Natural killer cell treated with Interleukin-12 subunit alpha and Interleukin-12 subunit beta and Interleukin-15 and Interleukin-18, amount 100 ng/mL, for 72 hours (primary cell): Measurements from ENCODE around the gene PROB1. TPM values are rescaled to one million over a fixed set of nuclear protein-coding genes. Genes with fewer than 3 reads are reported as not detected.
"Not testable (repeated sequence)": the region's sequence is repeated elsewhere in the genome, so short reads cannot be mapped to it uniquely, and the experiment has no call there.

ENCODE experiments used
- ATAC-seq, 2 donors: fragments of 150-1000 bp; cut with Tn5 transposase in 1 of 2; sonication (Bioruptor Pico), chemical (Tn5 transposase) in 1 of 2; 2 replicates each; pipeline ENCODE4 v1.10.0; 2021
- DNase-seq: peaks from one replicate; pipeline ENCODE4 v3.0.0; 2022; ENCODE audit warnings: low spot score
- H3K27ac Mint-ChIP-seq, 2 donors: 1 replicate in 1 of 2; 2 replicates in 1 of 2; pipeline ENCODE4 v1.8.0; 2022; ENCODE audit warnings: mixed read lengths in 2 of 2, mild to moderate bottlenecking in 1 of 2, moderate library complexity in 1 of 2
- H3K27me3 Mint-ChIP-seq, 2 donors: 1 replicate in 1 of 2; 2 replicates in 1 of 2; pipeline ENCODE4 v1.8.0; 2022; ENCODE audit warnings: mixed read lengths in 2 of 2
- H3K36me3 Mint-ChIP-seq: one replicate; pipeline ENCODE4 v1.8.0; 2022; ENCODE audit warnings: mixed read lengths
- H3K4me1 Mint-ChIP-seq, 2 donors: 1 replicate in 1 of 2; 2 replicates in 1 of 2; pipeline ENCODE4 v1.8.0; 2022; ENCODE audit warnings: low read depth in 2 of 2, mixed read lengths in 2 of 2, mild to moderate bottlenecking in 1 of 2
- H3K4me3 Mint-ChIP-seq: one replicate; pipeline ENCODE4 v1.8.0; 2022; ENCODE audit warnings: mixed read lengths
- H3K9me3 Mint-ChIP-seq: 2 replicates; pipeline ENCODE4 v1.8.0; 2022; ENCODE audit warnings: mixed read lengths
- total RNA-seq, 2 donors: library from RNA; stranded (reverse); gene quantifications; one replicate each; pipeline ENCODE4 v1.2.3, GENCODE V29; 2022

Gene PROB1
- total RNA-seq, 2 donors from 2014 or later = 3.4 to 6.6 TPM

- DNase-seq = no peak
- no peak for ATAC-seq
- Mint-ChIP-seq H3K36me3 (peaks cover 19% of the 10 kb centered on the region), H3K27ac (no peak overlapping the region), H3K9me3 (no peaks in the 10 kb centered on the region), H3K27me3 (no peaks in the 10 kb centered on the region), H3K4me3 (no peak overlapping the region), H3K4me1 (peaks cover 6 to 13% of the 10 kb centered on the region in 2 donors)
Measured at GRCh38 chr5:139368613-139369012, 26.3 kb downstream of the PROB1 start.

GRCh38 chr5:139364466-139364865 lies 30.4 kb downstream of the PROB1 start:
- Mint-ChIP-seq H3K27me3 (no peaks in the 10 kb centered on the region), H3K4me3 (no peak overlapping the region), H3K36me3 (peaks cover 14% of the 10 kb centered on the region), H3K9me3 (no peaks in the 10 kb centered on the region), H3K27ac (peak overlapping the region; percentile 11 to 33), H3K4me1 (peaks cover 14% of the 10 kb centered on the region in 2 donors)
- DNase-seq (no peak), ATAC-seq (no peak)

GRCh38 chr5:139363937-139364336 lies 31.0 kb downstream of the PROB1 start:
- H3K27me3 Mint-ChIP-seq = no peaks in the 10 kb centered on the region
- no peak overlapping the region for H3K4me3 Mint-ChIP-seq
- no peaks in the 10 kb centered on the region for H3K9me3 Mint-ChIP-seq
- peaks cover 14% of the 10 kb centered on the region for H3K36me3 Mint-ChIP-seq
- no peak for ATAC-seq
- peak overlapping the region; percentile 11 to 33 for H3K27ac Mint-ChIP-seq
- H3K4me1 Mint-ChIP-seq = peaks cover 14 to 16% of the 10 kb centered on the region in 2 donors
- no peak for DNase-seq

- ATAC-seq (no peak), DNase-seq (no peak)
- Mint-ChIP-seq H3K4me1 (peaks cover 27 to 29% of the 10 kb centered on the region in 2 donors), H3K27me3 (no peaks in the 10 kb centered on the region), H3K36me3 (peaks cover 10% of the 10 kb centered on the region), H3K9me3 (no peaks in the 10 kb centered on the region), H3K4me3 (no peak overlapping the region), H3K27ac (no peak overlapping the region)
Measured at GRCh38 chr5:139361835-139362429, 33.0 kb downstream of the PROB1 start.

GRCh38 chr5:139360384-139360783 lies 34.5 kb downstream of the PROB1 start:
- Mint-ChIP-seq H3K27ac (peak overlapping the region in 1 of 2 donors; percentile 66), H3K9me3 (no peaks in the 10 kb centered on the region), H3K4me1 (peaks cover 27 to 29% of the 10 kb centered on the region in 2 donors), H3K27me3 (no peaks in the 10 kb centered on the region), H3K36me3 (peaks cover 10% of the 10 kb centered on the region), H3K4me3 (no peak overlapping the region)
- ATAC-seq = no peak
- DNase-seq = no peak

- H3K27me3 Mint-ChIP-seq = no peaks in the 10 kb centered on the region
- no peaks in the 10 kb centered on the region for H3K9me3 Mint-ChIP-seq
- peak overlapping the region in 1 of 2 donors; percentile 16 for H3K27ac Mint-ChIP-seq
- ATAC-seq (no peak), DNase-seq (no peak)
- H3K36me3 Mint-ChIP-seq = peaks cover 8% of the 10 kb centered on the region
- H3K4me1 Mint-ChIP-seq = peaks cover 25 to 31% of the 10 kb centered on the region in 2 donors
- H3K4me3 Mint-ChIP-seq = no peak overlapping the region
Measured at GRCh38 chr5:139358064-139358463, 36.8 kb downstream of the PROB1 start.

GRCh38 chr5:139355900-139356299 lies 39.0 kb downstream of the PROB1 start:
- ATAC-seq, H3K36me3 Mint-ChIP-seq: not testable (repeated sequence)

GRCh38 chr5:139354186-139354585 lies 40.7 kb downstream of the PROB1 start:
- Mint-ChIP-seq H3K4me1 (peaks cover 20 to 26% of the 10 kb centered on the region in 2 donors), H3K9me3 (no peaks in the 10 kb centered on the region), H3K4me3 (no peak overlapping the region), H3K27ac (no peak overlapping the region), H3K36me3 (peaks cover 8% of the 10 kb centered on the region), H3K27me3 (no peaks in the 10 kb centered on the region)
- DNase-seq (no peak), ATAC-seq (no peak)

More at GRCh38 chr5:139355900-139356299, 39.0 kb downstream of the PROB1 start:
- not testable (repeated sequence) for DNase-seq, H3K4me3 Mint-ChIP-seq, H3K9me3 Mint-ChIP-seq, H3K27me3 Mint-ChIP-seq, H3K27ac Mint-ChIP-seq
- H3K4me1 Mint-ChIP-seq = peaks cover 25 to 29% of the 10 kb centered on the region in 2 donors

- not testable (repeated sequence) for DNase-seq, H3K9me3 Mint-ChIP-seq, H3K27ac Mint-ChIP-seq, H3K27me3 Mint-ChIP-seq, H3K36me3 Mint-ChIP-seq, H3K4me3 Mint-ChIP-seq, ATAC-seq
- H3K4me1 Mint-ChIP-seq = peaks cover 30 to 32% of the 10 kb centered on the region in 2 donors
Measured at GRCh38 chr5:139347863-139348262, 47.0 kb downstream of the PROB1 start.

GRCh38 chr5:139345442-139345841 lies 49.5 kb downstream of the PROB1 start:
- H3K27me3 Mint-ChIP-seq, H3K36me3 Mint-ChIP-seq, H3K27ac Mint-ChIP-seq, ATAC-seq, DNase-seq, H3K9me3 Mint-ChIP-seq, H3K4me3 Mint-ChIP-seq: not testable (repeated sequence)
- peaks cover 41 to 48% of the 10 kb centered on the region in 2 donors for H3K4me1 Mint-ChIP-seq

- Mint-ChIP-seq H3K4me3 (peak overlapping the region; percentile 22), H3K27ac (no peak overlapping the region), H3K36me3 (no peaks in the 10 kb centered on the region), H3K4me1 (peaks cover 39 to 47% of the 10 kb centered on the region in 2 donors), H3K27me3 (no peaks in the 10 kb centered on the region), H3K9me3 (no peaks in the 10 kb centered on the region)
- no peak for ATAC-seq
- no peak for DNase-seq
Measured at GRCh38 chr5:139344177-139344576, 50.7 kb downstream of the PROB1 start.

GRCh38 chr5:139343476-139343875 lies 51.4 kb downstream of the PROB1 start:
- Mint-ChIP-seq H3K27ac (peak overlapping the region; percentile 91 to 93), H3K9me3 (no peaks in the 10 kb centered on the region), H3K4me1 (peaks cover 35 to 42% of the 10 kb centered on the region in 2 donors), H3K36me3 (no peaks in the 10 kb centered on the region), H3K4me3 (peak overlapping the region; percentile 98), H3K27me3 (no peaks in the 10 kb centered on the region)
- DNase-seq (no peak), ATAC-seq (no peak)

GRCh38 chr5:139342423-139342723 lies 52.5 kb downstream of the PROB1 start:
- ATAC-seq = peak; percentile 81 to 82
- Mint-ChIP-seq H3K4me3 (peak overlapping the region; percentile 98), H3K9me3 (no peaks in the 10 kb centered on the region), H3K27ac (peak overlapping the region; percentile 91 to 93), H3K27me3 (no peaks in the 10 kb centered on the region), H3K36me3 (no peaks in the 10 kb centered on the region), H3K4me1 (peaks cover 35 to 42% of the 10 kb centered on the region in 2 donors)
- peak; percentile 85 for DNase-seq

GRCh38 chr5:139341689-139342422 lies 53.0 kb downstream of the PROB1 start, which contains the start of gene PAIP2:
Gene PAIP2, plus strand, starts transcription at chr5:139341854. Its CDS starts 21,931 bp downstream, at chr5:139363785.
- ATAC-seq (peak; percentile 97 to 98), DNase-seq (peak; percentile 98)
- H3K9me3 Mint-ChIP-seq = no peaks in the 10 kb centered on the region
- peaks cover 35 to 42% of the 10 kb centered on the region in 2 donors for H3K4me1 Mint-ChIP-seq
- peak within 1 kb of the TSS; percentile 91 to 93 for H3K27ac Mint-ChIP-seq
- H3K27me3 Mint-ChIP-seq = no peaks in the 10 kb centered on the region
- H3K4me3 Mint-ChIP-seq = peak within 1 kb of the TSS; percentile 98
- no peaks in the 10 kb centered on the region for H3K36me3 Mint-ChIP-seq
